ENCODE data around the gene SRSF7. TPM values are rescaled to one million over a fixed set of nuclear protein-coding genes. Genes with fewer than 3 reads are reported as not detected.

SRSF7 gene
- total and polyA plus RNA-seq, 2 donors (not counting 3 experiments of a cell fraction or from before 2014, with no cell fraction given) = 165 to 202 TPM

DNA sequence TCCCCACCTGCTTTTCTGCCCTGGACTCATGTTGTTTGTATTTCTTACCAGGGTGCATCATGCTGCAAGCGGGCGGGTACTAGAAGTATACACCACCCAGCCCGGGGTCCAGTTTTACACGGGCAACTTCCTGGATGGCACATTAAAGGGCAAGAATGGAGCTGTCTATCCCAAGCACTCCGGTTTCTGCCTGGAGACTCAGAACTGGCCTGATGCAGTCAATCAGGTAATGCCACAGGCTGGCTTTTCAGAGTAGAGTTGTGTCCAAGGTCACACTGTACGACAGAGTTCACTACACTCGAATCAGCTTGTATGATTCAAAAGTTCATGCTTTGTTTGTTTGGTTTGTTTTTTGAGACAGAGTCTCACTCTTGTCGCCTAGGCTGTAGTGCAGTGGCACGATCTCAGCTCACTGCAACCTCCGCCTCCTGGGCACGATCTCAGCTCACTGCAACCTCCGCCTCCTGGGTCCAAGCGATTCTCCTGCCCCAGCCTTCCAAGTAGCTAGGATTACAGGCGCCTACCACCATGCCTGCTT lies 19.4 kb downstream of the SRSF7 start:
- Histone ChIP-seq H3K36me3 (ENCODE audit: control insufficient read depth in 2 of 2, extremely low read depth in 1 of 2, insufficient read depth in 2 of 2, low read length in 2 of 2) (no peaks in the 10 kb centered on the region), H3K79me2 (ENCODE audit: control insufficient read depth, insufficient read depth, low read length) (no peaks in the 10 kb centered on the region), H3K27me3 (ENCODE audit: control insufficient read depth in 2 of 2, insufficient read depth in 2 of 2, low read length in 2 of 2) (no peaks in the 10 kb centered on the region), H3K9me3 (replicated peaks; ENCODE audit: control insufficient read depth, insufficient read depth, low read length) (no peaks in the 10 kb centered on the region), H3K4me2 (ENCODE audit: insufficient read depth, low read length) (no peak overlapping the region), H2AFZ (ENCODE audit: low read depth, low read length) (no peak overlapping the region), H3K9ac (replicated peaks; ENCODE audit: extremely low read depth, insufficient read depth, low read length) (no peak overlapping the region), H3K4me1 (ENCODE audit: control insufficient read depth, extremely low read depth, insufficient read depth, low read length) (no peaks in the 10 kb centered on the region), H3K27ac (ENCODE audit: insufficient read depth, low read depth, low read length) (no peak overlapping the region), H4K20me1 (replicated peaks; ENCODE audit: control insufficient read depth, extremely low read depth, insufficient read depth, low read length) (no peaks in the 10 kb centered on the region), H3K9me1 (replicated peaks; ENCODE audit: control insufficient read depth, extremely low read depth, insufficient read depth, low read length) (no peaks in the 10 kb centered on the region), H3K4me3 (replicated peaks in 1 of 3; ENCODE audit: insufficient read depth in 1 of 3, low read depth in 1 of 3, low read length in 3 of 3) (no peak overlapping the region)
- no peak for DNase-seq (ENCODE audit: low read depth, low spot score)
- CTCF ChIA-PET = interaction anchor here (0.9 to 2.7 kb wide), 4 partner anchors 129 to 457 kb away, joined by 3 to 12 read pairs (median 8); partner anchors contain the start of gene HNRNPLL
- TF ChIP-seq, protein P1, sequence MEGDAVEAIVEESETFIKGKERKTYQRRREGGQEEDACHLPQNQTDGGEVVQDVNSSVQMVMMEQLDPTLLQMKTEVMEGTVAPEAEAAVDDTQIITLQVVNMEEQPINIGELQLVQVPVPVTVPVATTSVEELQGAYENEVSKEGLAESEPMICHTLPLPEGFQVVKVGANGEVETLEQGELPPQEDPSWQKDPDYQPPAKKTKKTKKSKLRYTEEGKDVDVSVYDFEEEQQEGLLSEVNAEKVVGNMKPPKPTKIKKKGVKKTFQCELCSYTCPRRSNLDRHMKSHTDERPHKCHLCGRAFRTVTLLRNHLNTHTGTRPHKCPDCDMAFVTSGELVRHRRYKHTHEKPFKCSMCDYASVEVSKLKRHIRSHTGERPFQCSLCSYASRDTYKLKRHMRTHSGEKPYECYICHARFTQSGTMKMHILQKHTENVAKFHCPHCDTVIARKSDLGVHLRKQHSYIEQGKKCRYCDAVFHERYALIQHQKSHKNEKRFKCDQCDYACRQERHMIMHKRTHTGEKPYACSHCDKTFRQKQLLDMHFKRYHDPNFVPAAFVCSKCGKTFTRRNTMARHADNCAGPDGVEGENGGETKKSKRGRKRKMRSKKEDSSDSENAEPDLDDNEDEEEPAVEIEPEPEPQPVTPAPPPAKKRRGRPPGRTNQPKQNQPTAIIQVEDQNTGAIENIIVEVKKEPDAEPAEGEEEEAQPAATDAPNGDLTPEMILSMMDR (IDR thresholded peaks at IDR 0.05; ENCODE audit: extremely low read depth in 1 of 2, insufficient read depth in 1 of 2, low read depth in 1 of 2, low read length in 2 of 2) = no peak
- TF ChIP-seq EZH2 (IDR thresholded peaks at IDR 0.05; ENCODE audit: borderline replicate concordance, low read depth, low read length, severe bottlenecking) (no peak), POLR2AphosphoS5 (IDR thresholded peaks at IDR 0.05; ENCODE audit: insufficient read depth, low read depth, low read length) (no peak)
- TF ChIP-seq, protein P2, sequence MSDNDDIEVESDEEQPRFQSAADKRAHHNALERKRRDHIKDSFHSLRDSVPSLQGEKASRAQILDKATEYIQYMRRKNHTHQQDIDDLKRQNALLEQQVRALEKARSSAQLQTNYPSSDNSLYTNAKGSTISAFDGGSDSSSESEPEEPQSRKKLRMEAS (IDR thresholded peaks at IDR 0.05; ENCODE audit: insufficient read depth, insufficient read length) = no peak
- BruUV-seq (replicated peaks) = no TSS peak
- intact Hi-C loops (cut with micrococcal nuclease) (no loop called here), dilution Hi-C loops (cut with MboI; ENCODE audit: extremely low pct_ligation_motif_present, low sequenced_read_pairs) (loop anchor here (10.0 kb wide), 1 partner anchor 167 kb away; no protein-coding TSS in a partner anchor)
- no peak for FAIRE-seq
- POLR2A ChIA-PET = interaction anchor here (0.6 to 1.7 kb wide), 2 partner anchors 9 to 20 kb away, joined by 4 to 8 read pairs; partner anchors contain the start of gene SRSF7

Data from endothelial cell of umbilical vein (primary cell).